Left lung (tissue), 10 donors: ENCODE data around the gene SMKR1. TPM values are rescaled to one million over a fixed set of nuclear protein-coding genes. Genes with fewer than 3 reads are reported as not detected.
"Not testable (repeated sequence)": the region's sequence is repeated elsewhere in the genome, so short reads cannot be mapped to it uniquely, and the experiment has no call there.

Source experiments
- ATAC-seq: fragments of 200-7000 bp; cut with Tn5 transposase; one replicate; pipeline ENCODE4 v1.9.1; 2020; ENCODE audit warnings: moderate library complexity
- DNase-seq, 4 donors: peaks; one replicate each; pipeline ENCODE4 v3.0.0-alpha.2; 2013 to 2020
- H3K27ac ChIP-seq, 2 donors: fragments of 200-600 bp; sonication (generic) in 1 of 2; one replicate each; pipeline versions ENCODE4 v1.5.0 to v1.8.0; 2020 to 2021
- H3K27me3 ChIP-seq, 2 donors: fragments of 200-600 bp; sonication (generic) in 1 of 2; one replicate each; pipeline versions ENCODE4 v1.5.0 to v1.8.0; 2020 to 2021
- H3K36me3 ChIP-seq, 2 donors: fragments of 200-600 bp; sonication (generic) in 1 of 2; one replicate each; pipeline versions ENCODE4 v1.5.0 to v1.8.0; 2020 to 2021
- H3K4me1 ChIP-seq, 2 donors: fragments of 200-600 bp; one replicate each; pipeline ENCODE4 v1.8.0; 2021
- H3K4me3 ChIP-seq, 2 donors: fragments of 200-600 bp; sonication (generic) in 1 of 2; one replicate each; pipeline versions ENCODE4 v1.5.0 to v1.8.0; 2020 to 2021; ENCODE audit warnings: mild to moderate bottlenecking in 1 of 2
- H3K9me3 ChIP-seq, 2 donors: fragments of 200-600 bp; sonication (generic) in 1 of 2; one replicate each; pipeline versions ENCODE4 v1.5.0 to v1.8.0; 2020 to 2021
- intact Hi-C, 2 donors: fragments of 100-400 bp; cut with DNase I; formaldehyde crosslinking; loops; one replicate each; pipeline versions ENCODE4 v1.11.2 to v1.14.2; 2022
- polyA plus RNA-seq, 6 donors: library from polyadenylated mRNA; unstranded; fragments of 120-200 nt; gene quantifications; one replicate each; pipeline ENCODE4 v1.2.1, GENCODE V29; 2013; ENCODE audit not compliant: insufficient read length in 6 of 6
- total RNA-seq, 2 donors: library from RNA; stranded (reverse); fragmentation: NEBNext Ultra II Directional; extraction: Animal tissue kit (Norgen Biotek cat#: 25700); gene quantifications; one replicate each; pipeline ENCODE4 v1.2.1, GENCODE V29; 2021
- TF ChIP-seq, protein P1 (sequence below), 2 donors: fragments of 200-600 bp; sonication (generic) in 1 of 2; IDR thresholded peaks; one replicate each; pipeline versions ENCODE4 v1.5.0 to v1.8.0; 2021; ENCODE audit warnings: antibody characterized with exemption in 2 of 2
- donor health status: DM: no; HTN: yes; CAD: no.
- donor health status: DM: no; HTN: no; CAD: no.

Gene SMKR1
- total and polyA plus RNA-seq, 8 donors = 0.16 to 1.0 (median 0.57) TPM; not detected in 1

DNA sequence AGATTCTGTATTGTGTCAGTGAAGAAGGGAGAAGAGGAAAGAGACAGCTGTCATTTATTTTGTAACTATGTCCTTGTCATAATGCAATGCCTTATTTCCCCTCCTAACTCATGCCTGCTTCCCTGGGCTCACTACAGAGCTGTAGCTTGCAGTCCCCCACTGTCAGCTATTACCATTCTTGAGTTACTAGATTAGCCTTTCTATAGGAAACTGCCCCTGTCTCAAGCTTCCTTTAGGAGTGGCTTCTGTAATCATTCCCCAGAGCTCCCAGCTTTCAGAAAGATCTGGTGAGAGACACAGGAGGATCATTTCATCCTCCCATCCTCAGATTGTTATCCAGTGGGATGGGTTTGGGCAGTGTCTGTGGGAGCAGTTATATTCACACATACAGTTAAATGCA is 32.4 kb upstream of the SMKR1 start:
- Histone ChIP-seq H3K4me3 (no peak overlapping the region), H3K9me3 (no peaks in the 10 kb centered on the region), H3K27ac (no peak overlapping the region), H3K27me3 (no peaks in the 10 kb centered on the region), H3K4me1 (no peaks in the 10 kb centered on the region), H3K36me3 (no peaks in the 10 kb centered on the region)
- intact Hi-C loops = loop anchor here in 1 of 2 donors (10.0 kb wide), 1 partner anchor 95 kb away; no protein-coding TSS in a partner anchor
- TF ChIP-seq, protein P1, sequence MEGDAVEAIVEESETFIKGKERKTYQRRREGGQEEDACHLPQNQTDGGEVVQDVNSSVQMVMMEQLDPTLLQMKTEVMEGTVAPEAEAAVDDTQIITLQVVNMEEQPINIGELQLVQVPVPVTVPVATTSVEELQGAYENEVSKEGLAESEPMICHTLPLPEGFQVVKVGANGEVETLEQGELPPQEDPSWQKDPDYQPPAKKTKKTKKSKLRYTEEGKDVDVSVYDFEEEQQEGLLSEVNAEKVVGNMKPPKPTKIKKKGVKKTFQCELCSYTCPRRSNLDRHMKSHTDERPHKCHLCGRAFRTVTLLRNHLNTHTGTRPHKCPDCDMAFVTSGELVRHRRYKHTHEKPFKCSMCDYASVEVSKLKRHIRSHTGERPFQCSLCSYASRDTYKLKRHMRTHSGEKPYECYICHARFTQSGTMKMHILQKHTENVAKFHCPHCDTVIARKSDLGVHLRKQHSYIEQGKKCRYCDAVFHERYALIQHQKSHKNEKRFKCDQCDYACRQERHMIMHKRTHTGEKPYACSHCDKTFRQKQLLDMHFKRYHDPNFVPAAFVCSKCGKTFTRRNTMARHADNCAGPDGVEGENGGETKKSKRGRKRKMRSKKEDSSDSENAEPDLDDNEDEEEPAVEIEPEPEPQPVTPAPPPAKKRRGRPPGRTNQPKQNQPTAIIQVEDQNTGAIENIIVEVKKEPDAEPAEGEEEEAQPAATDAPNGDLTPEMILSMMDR (IDR thresholded peaks at IDR 0.05) = no peak
- ATAC-seq = no peak
- no peak for DNase-seq

DNA sequence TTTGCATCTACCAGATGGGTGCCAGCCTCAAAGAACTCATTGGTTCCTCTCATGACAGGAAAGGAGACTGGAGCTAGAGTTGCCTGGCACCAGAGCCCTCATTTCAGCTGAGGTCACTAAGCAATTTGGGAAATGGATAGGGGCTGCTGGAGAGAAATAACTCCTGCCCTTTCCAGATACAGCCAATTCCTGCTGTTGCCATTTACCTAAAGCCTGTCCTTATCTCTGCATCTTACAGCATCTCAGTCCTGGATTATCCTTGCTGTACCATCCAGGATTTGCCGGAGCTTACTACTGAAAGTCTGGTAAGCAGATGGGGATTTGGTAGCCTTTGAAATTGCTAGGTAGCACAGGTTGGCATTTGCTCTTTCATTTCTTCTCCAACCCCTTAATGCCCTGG is 31.9 kb upstream of the SMKR1 start:
- Histone ChIP-seq H3K9me3 (no peaks in the 10 kb centered on the region), H3K27ac (no peak overlapping the region), H3K27me3 (no peaks in the 10 kb centered on the region), H3K4me1 (no peaks in the 10 kb centered on the region), H3K4me3 (no peak overlapping the region), H3K36me3 (no peaks in the 10 kb centered on the region)
- intact Hi-C loops = no loop called here
- TF ChIP-seq, protein P1 (IDR thresholded peaks at IDR 0.05) = no peak
- ATAC-seq = no peak
- no peak for DNase-seq

DNA sequence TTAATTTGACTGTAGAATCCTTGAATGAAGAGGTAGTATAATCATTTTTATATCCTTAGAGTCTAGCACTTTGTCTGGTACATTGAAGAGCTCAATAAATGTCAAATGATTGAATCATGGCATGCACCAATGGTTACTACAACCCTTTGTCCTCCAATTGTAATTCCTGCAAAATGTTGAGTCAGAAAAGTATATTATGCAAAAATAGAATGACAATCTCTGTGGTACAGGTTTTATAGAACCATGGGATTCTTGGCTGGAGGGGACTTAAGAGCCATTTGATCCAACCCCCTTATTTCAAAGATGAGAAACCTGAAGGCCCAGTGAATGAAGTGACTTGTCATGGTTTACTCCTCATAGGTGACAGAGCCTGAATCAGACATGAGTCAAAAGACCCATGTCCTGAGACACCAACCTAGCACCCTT is 30.9 kb upstream of the SMKR1 start:
- Histone ChIP-seq H3K27me3 (no peaks in the 10 kb centered on the region), H3K9me3 (no peaks in the 10 kb centered on the region), H3K36me3 (no peaks in the 10 kb centered on the region), H3K4me3 (no peak overlapping the region), H3K27ac (no peak overlapping the region), H3K4me1 (no peaks in the 10 kb centered on the region)
- TF ChIP-seq, protein P1 (IDR thresholded peaks at IDR 0.05) = no peak
- no peak for DNase-seq
- intact Hi-C loops = no loop called here
- no peak for ATAC-seq

DNA sequence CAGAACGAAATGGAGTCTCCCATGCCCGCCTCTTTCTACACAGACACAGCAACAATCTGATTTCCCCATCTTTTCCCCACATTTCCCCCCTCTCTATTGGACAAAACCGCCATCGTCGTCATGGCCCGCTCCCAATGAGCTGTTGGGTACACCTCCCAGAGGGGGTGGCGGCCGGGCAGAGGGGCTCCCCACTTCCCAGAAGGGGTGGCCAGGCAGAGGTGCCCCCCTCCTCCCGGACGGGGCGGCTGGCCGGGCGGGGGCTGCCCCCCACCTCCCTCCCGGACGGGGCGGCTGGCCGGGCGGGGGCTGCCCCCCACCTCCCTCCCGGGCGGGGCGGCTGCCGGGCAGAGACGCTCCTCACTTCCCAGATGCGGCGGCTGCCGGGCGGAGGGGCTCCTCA is 26.4 kb upstream of the SMKR1 start:
- H3K9me3 ChIP-seq, H3K4me1 ChIP-seq, ATAC-seq, intact Hi-C loops, H3K4me3 ChIP-seq, H3K27ac ChIP-seq, H3K27me3 ChIP-seq, H3K36me3 ChIP-seq: not testable (repeated sequence)
- peak in 1 of 4 donors; percentile 73 for DNase-seq

DNA sequence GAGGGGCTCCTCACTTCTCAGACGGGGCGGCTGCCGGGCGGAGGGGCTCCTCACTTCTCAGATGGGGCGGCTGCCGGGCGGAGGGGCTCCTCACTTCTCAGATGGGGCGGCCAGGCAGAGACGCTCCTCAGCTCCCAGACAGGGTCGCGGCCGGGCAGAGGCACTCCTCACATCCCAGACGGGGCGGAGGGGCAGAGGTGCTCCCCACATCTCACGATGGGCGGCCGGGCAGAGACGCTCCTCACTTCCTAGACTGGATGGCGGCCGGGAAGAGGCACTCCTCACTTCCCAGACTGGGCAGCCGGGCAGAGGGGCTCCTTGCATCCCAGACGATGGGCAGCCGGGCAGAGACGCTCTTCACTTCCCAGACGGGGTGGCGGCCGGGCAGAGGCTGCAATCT is 25.9 kb upstream of the SMKR1 start:
- peak in 1 of 4 donors; percentile 76 for DNase-seq
- H3K27ac ChIP-seq, H3K4me1 ChIP-seq, H3K36me3 ChIP-seq, H3K9me3 ChIP-seq, intact Hi-C loops, ATAC-seq, H3K27me3 ChIP-seq, H3K4me3 ChIP-seq: not testable (repeated sequence)

DNA sequence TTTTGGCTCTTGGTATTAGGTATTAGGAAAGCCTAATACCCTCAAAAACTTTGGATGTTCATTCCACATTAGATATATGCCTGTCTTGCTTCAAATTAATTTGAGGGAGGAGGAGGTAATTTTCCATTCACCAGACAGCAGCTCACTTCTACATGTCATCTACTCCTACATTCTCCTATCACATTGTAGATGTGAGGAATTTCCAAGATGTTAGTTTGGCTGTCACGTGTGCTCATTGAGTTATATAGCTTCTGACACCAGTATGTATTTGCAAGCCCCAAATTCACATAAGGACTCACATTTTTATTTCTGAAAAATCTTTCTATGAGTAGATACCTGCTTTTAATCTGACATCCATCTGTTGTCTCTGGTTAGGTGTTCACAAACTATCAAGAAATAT is 22.5 kb upstream of the SMKR1 start:
- H3K36me3 ChIP-seq = no peaks in the 10 kb centered on the region
- DNase-seq = no peak
- no peak overlapping the region for H3K27ac ChIP-seq
- TF ChIP-seq, protein P1 (IDR thresholded peaks at IDR 0.05) = no peak
- no peak overlapping the region for H3K4me3 ChIP-seq
- intact Hi-C loops = loop anchor here in 1 of 2 donors (10.0 kb wide), 1 partner anchor 165 kb away; no protein-coding TSS in a partner anchor
- no peaks in the 10 kb centered on the region for H3K4me1 ChIP-seq
- no peak for ATAC-seq
- H3K27me3 ChIP-seq = no peaks in the 10 kb centered on the region
- no peaks in the 10 kb centered on the region for H3K9me3 ChIP-seq
